Tibial artery (tissue), 4 donors: ENCODE results near the gene PLEKHD1.

Experiments
- DNase-seq, 2 donors: peaks; one replicate each; pipeline ENCODE4 v3.0.0-alpha.2; 2019
- H3K27ac ChIP-seq, 2 donors: fragments of 200-600 bp; sonication (generic) in 1 of 2; 1 replicate in 1 of 2; 2 replicates in 1 of 2; pipeline ENCODE4 v1.5.1; 2018 to 2019; ENCODE audit warnings: mild to moderate bottlenecking in 1 of 2
- H3K27me3 ChIP-seq, 2 donors: fragments of 200-600 bp; sonication (generic) in 1 of 2; one replicate each; pipeline versions ENCODE4 v1.5.1 to v1.6.0; 2016 to 2019
- H3K36me3 ChIP-seq, 3 donors: fragments of 200-600 bp; sonication (generic) in 2 of 3; one replicate each; pipeline ENCODE4 v1.5.1; 2016 to 2019; ENCODE audit warnings: mild to moderate bottlenecking in 2 of 3
- H3K4me1 ChIP-seq, 4 donors: fragments of 200-600 bp; sonication (generic) in 2 of 4; 1 replicate in 3 of 4; 2 replicates in 1 of 4; pipeline ENCODE4 v1.5.1; 2016 to 2019
- H3K4me3 ChIP-seq, 2 donors: fragments of 200-600 bp; sonication (generic) in 1 of 2; 1 replicate in 1 of 2; 2 replicates in 1 of 2; pipeline ENCODE4 v1.5.1; 2018 to 2019; ENCODE audit warnings: mild to moderate bottlenecking in 2 of 2
- H3K9me3 ChIP-seq, 3 donors: fragments of 200-600 bp; sonication (generic) in 1 of 3; one replicate each; pipeline ENCODE4 v1.5.1; 2016 to 2019
- CTCF ChIP-seq, 2 experiments: fragments of 200-600 bp in 1 of 2; fragments of 450-650 bp in 1 of 2; IDR thresholded peaks; one replicate each; pipeline ENCODE4 v1.5.1; 2017 to 2019; ENCODE audit warnings: antibody characterized with exemption in 2 of 2, mild to moderate bottlenecking in 1 of 2, moderate library complexity in 1 of 2
- intact Hi-C: fragments of 100-400 bp; cut with DNase I; formaldehyde crosslinking; loops from one replicate; pipeline ENCODE4 v1.15.0; 2023; ENCODE audit warnings: low total_unique reads

Gene PLEKHD1

GRCh38 chr14:69542311-69542710 is 57.8 kb downstream of the PLEKHD1 start:
- H3K9me3 ChIP-seq: peaks cover 0 to 8% (median 0%) of the 10 kb centered on the region in 3 donors
- H3K4me1 ChIP-seq: no peaks in the 10 kb centered on the region
- H3K4me3 ChIP-seq: no peak overlapping the region
- DNase-seq: no peak
- H3K36me3 ChIP-seq: no peaks in the 10 kb centered on the region
- no peak for TF ChIP-seq CTCF (IDR thresholded peaks at IDR 0.05)
- intact Hi-C loops: no loop called here
- H3K27ac ChIP-seq: no peak overlapping the region
- H3K27me3 ChIP-seq: peaks cover 0 to 23% of the 10 kb centered on the region in 2 donors

GRCh38 chr14:69543341-69544115 is 59.0 kb downstream of the PLEKHD1 start:
- TF ChIP-seq CTCF (IDR thresholded peaks at IDR 0.05): no peak
- Histone ChIP-seq H3K27me3 (peaks cover 0 to 35% of the 10 kb centered on the region in 2 donors), H3K9me3 (peaks cover 0 to 8% (median 0%) of the 10 kb centered on the region in 3 donors), H3K27ac (no peak overlapping the region), H3K36me3 (no peaks in the 10 kb centered on the region), H3K4me3 (no peak overlapping the region), H3K4me1 (peaks cover 0 to 8% (median 3%) of the 10 kb centered on the region in 4 donors)
- DNase-seq: peak in 1 of 2 donors; percentile 64
- intact Hi-C loops: no loop called here

- Histone ChIP-seq H3K27me3 (peaks cover 0 to 69% of the 10 kb centered on the region in 2 donors), H3K4me1 (peaks cover 0 to 8% (median 3%) of the 10 kb centered on the region in 4 donors), H3K27ac (no peak overlapping the region), H3K9me3 (no peaks in the 10 kb centered on the region), H3K4me3 (no peak overlapping the region), H3K36me3 (no peaks in the 10 kb centered on the region)
- intact Hi-C loops: no loop called here
- no peak for DNase-seq
- TF ChIP-seq CTCF (IDR thresholded peaks at IDR 0.05): peak; percentile 7 to 31
Observed at GRCh38 chr14:69547701-69548348, 63.3 kb downstream of the PLEKHD1 start.

- peaks cover 0 to 8% (median 3%) of the 10 kb centered on the region in 4 donors for H3K4me1 ChIP-seq
- H3K4me3 ChIP-seq: no peak overlapping the region
- H3K27ac ChIP-seq: no peak overlapping the region
- no peaks in the 10 kb centered on the region for H3K36me3 ChIP-seq
- no peaks in the 10 kb centered on the region for H3K9me3 ChIP-seq
- H3K27me3 ChIP-seq: peaks cover 0 to 71% of the 10 kb centered on the region in 2 donors
- no peak for DNase-seq
- intact Hi-C loops: no loop called here
- TF ChIP-seq CTCF (IDR thresholded peaks at IDR 0.05): no peak
Observed at GRCh38 chr14:69548566-69548965, 64.0 kb downstream of the PLEKHD1 start.

GRCh38 chr14:69551511-69551910 is 67.0 kb downstream of the PLEKHD1 start:
- H3K27me3 ChIP-seq: peaks cover 0 to 67% of the 10 kb centered on the region in 2 donors

More at GRCh38 chr14:69551511-69551910, 67.0 kb downstream of the PLEKHD1 start:
- TF ChIP-seq CTCF (IDR thresholded peaks at IDR 0.05): no peak
- intact Hi-C loops: no loop called here
- Histone ChIP-seq H3K36me3 (no peaks in the 10 kb centered on the region), H3K4me3 (no peak overlapping the region), H3K4me1 (peaks cover 0 to 12% (median 3%) of the 10 kb centered on the region in 4 donors), H3K9me3 (no peaks in the 10 kb centered on the region), H3K27ac (no peak overlapping the region)
- no peak for DNase-seq
